Stimulated activated CD8-positive, alpha-beta memory T cell treated with anti-CD3 and anti-CD28 coated beads, Interleukin-7, amount 100 ng/mL, for 4 hours (primary cell): ENCODE measurements around the gene SLC4A3.
"Not testable (repeated sequence)": the region's sequence is repeated elsewhere in the genome, so short reads cannot be mapped to it uniquely, and the experiment has no call there.

Source experiments
- DNase-seq, 2 donors: peaks; one replicate each; pipeline ENCODE4 v3.0.0-alpha.2; 2020; ENCODE audit warnings: low read depth in 2 of 2

Gene SLC4A3

DNA sequence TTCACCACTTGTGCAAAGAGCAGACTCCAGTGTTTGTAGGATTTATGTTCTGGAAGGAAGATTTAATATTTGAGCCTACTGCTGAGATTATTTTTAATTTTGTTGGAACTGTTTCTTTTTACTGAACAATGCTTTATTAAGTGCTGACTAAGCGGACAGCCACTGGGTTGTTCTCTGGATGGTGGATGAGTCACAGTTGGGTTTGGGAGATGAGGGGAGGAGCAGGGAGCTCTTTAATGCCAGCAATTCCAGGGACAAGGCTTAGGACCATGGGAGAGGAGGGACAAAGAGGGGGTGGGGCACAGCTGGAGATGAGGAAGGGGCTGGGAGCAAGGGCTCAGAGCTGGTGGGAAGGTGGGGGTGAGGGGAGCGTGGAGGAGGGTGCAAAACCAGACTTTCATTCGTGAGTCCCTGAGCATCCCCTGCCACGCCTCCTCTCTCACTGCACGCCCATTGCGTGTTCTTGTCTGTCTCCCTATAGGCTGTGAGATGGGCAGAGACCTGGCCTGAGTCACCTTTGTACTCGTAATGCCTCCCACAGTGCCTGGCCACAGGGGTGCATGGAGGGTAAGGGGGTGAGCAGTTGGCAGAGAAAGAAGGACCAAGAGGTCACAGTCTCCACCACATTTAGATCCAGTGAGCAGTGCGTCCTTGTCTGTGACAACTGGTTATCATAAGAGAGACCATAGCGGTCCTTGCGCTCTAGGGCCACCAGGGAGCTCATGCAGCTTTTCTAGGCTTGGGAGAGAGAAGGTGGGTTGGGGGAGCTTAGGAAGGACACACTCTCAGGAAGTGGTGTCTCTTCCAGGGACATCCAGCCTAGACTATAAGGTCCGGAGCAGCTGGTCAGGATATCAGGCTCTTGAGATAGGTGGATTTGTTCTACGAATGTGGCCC, 18.4 kb downstream of the SLC4A3 start:
- DNase-seq, result no peak

DNA sequence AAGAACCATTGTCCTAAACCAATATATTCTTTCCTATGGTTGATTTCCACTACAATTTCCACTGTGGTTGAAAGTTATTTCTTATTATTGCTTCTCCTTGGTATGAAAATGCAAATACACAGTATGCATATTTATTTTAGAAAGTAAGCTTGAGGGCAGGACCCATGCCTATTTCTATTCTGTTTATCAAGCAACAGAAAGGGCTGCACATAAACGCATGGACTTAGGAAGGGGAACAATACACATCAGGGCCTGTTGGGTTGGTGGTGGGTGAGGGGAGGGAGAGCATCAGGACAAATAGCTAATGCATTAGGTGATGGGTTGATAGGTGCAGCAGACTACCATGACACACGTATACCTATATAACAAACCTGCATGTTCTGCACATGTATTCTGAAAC, 20.7 kb downstream of the SLC4A3 start:
- no peak for DNase-seq

DNA sequence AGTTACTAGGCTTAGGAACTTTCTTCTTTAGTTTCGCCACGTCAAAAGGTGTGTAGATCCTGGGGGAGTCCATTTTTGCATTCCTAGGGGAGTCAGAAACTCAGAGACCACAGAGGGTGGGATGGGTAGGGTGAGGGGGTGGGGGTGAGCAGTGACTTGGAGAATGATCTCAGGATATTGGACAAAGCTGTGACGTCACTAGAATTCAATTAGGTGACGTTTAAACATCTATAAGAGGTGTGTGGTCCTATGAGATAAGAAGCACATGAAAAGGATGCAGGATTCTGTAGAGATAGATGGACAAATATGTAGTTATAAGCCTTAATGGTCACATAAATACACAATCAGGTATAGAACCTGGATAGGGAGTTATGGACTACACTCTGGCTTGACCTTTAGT, 21.5 kb downstream of the SLC4A3 start:
- DNase-seq, result no peak

DNA sequence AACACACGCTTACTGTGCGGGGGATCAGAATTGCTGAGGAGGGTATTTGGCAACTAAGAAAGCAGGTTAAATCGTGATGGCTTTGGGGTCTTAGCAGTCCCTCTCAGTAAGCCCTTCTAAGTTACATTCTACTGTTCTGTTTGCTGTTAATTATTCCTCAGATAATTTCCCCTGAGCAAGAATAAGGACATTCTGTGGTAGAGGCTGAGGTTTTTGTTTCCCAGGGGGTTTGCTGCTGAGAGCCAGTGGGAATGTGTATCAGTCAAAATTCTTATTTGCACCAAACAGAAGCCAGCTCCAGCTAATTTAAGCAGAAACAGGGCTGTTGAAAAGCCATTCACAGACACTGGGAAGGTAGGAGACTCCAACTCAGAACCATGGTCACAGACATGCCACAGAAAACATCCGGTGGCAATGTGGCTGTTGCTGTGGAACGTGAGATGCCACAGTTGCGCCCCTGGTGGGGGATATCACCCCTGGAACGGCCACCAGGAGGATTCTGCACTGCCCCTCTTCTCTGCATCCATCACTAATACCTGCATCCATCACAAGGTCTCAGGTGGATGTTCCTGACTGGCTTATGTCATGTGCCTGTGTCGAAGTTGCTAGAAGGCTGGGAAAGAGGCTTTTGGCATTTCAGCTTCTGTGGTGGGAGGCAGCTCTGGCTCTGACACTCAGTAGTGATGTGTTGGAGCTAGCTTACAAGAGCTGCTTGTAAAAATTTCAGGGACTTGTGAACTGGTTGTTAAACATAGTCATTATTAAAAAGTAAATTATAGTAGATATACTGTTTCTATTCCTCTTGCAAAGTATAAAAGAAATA, 23.2 kb downstream of the SLC4A3 start:
- no peak for DNase-seq

DNA sequence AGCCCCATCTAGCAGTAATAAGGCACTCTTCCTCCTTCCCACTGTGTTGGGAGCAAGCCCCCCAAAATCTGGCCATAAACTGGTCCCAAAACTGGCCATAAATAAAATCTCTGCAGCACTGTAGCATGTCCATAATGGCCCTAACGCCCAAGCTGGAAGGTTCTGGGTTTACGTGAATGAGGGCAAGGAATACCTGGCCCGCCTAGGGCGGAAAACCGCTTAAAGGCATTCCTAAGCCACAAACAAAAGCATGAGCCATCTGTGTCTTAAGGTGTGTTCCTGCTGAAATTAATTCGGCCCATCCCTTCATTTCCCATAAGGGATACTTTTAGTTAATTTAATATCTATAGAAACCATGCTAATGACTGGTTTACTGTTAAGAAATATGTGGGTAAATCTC, 24.2 kb downstream of the SLC4A3 start:
- not testable (repeated sequence) for DNase-seq

DNA sequence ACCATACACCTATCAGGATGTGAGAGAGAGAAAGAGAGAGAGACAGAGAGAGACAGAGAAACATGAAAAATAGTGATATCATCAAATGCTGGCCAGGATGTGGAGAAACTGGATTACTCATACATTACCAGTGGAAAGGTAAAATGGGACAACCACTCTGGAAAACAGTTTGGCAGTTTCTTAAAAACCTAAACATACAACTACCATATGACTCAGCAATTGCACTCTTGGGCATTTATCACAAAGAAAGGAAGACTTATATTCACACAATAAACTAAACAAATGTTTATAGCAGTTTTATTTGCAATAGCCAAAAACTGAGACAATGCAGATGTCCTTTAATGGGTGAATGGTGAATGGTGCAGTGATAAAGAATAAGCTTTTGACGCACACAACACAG, 29.1 kb downstream of the SLC4A3 start:
- DNase-seq, result no peak

DNA sequence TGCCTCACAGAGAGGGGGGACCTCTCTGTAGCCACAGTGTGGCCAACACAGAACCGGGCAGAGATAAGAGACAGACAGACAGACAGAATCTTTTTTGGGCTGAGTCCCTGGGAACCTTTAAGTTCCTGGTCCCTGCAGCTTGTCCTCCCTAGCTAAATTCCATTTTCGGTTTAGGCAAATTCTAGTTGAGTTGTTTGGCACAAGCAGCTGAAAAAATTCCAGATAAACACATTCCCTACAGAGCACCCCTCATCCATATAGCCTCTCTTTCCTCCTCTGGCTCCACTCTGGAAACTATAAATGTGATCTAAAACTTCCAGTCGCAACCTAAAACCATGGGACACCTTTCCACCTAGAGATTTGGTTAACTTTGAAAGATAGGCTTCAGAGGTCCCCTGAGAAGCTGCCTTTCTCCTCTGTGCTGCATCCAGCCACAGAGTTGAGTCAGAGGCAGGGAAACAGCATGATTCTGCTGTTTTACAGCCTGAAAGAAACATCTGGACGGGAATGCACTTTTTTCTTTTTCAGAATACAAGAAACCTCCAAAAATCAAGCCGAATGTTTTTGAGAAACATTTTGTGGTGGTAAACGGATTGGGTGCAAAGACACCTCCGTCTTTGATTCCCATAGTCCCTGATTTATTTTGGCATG, 30.9 kb downstream of the SLC4A3 start:
- DNase-seq, result no peak

DNA sequence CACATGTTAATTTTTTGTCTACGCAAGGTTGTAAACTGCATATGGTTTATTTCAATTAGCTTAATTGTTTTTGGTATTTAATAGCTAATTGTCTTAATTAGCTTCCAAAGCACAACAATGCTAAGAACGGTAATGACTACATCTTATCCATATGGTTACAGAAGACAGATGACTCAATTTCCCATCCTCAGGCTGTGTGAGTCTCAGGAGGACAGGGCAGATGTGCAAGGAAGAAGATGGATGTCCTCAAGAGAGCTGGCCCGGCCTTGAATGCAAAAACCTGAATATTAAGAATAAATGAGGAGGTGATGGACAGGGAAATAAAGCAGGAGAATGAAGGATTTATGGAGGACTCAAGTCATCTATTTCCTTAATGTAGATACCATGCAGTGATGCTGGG, 31.4 kb downstream of the SLC4A3 start:
- no peak for DNase-seq

DNA sequence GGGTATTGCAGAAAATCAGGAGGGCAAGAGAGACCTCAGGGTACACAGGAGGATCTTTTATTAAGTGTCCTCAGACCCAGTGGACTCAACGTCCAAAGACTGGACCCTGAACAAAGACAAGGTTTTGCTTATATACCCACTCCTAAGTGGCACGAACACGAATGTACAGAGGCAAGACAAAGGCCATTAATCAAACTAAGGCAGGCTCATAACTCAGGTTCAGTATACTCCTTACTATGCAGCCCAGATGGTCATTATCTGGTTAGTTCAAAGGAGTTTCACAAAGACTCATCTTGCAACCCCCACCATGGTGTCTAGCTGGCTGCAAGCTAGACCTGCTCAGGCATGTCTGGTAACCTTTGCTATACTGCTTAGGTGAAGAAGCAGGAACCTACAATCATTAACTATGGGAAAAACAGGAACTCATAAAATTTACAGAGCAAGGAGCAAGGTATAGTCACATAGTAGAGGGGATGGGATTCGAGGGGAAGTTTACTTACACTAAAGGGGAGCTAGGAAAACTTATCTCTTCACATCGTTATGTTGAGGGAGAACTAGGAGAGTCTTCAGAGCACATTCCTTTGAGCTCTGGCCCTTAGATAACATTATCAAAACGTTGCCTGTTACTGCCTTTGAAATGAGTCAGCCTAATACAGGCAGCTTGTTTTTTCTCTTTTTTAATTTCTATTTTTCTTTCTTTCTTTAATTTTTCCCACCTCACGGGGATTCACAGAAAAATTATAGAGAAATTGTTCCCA, 33.9 kb downstream of the SLC4A3 start:
- DNase-seq, result no peak

DNA sequence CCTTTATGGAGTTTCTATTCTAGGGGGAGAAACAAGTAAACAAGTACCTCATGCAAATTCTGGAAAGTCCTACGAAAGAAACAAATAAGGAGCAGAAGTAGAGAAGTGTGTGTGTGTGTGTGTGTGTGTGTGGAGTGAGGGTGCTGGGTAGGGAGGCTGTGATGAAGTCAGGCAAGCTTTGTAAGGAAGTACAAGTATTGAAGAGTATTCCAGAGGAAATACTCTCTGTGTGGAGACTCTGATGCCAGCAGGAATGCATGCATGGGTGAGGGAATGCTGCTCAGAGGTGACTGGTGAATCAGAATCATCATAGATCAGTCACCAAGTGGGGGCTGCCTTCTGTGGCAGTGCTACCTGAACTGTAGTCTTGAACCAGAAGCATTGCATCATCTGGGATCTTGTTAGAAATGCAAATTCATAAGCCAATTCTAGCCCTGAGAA, 34.5 kb downstream of the SLC4A3 start:
- no peak for DNase-seq

DNA sequence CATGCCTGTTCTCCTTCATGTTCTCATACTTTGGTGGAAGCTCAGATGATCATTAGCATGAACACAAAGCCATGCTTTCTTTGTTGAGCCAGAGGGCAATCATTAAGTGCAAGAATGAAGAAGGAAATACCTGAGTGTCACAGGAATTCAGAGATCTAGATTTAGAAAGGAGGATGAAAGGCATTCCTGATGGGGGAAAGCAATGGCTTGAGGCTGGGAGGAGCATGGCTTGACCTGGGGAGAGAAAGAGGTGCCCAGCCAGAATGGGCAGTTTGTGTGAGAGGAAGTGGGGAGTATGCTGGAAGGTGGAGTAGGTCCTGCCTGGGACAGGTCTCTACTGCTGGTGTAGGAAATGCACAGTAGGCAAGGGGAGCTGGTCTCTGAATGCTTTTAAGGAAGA, 35.1 kb downstream of the SLC4A3 start:
- no peak for DNase-seq

DNA sequence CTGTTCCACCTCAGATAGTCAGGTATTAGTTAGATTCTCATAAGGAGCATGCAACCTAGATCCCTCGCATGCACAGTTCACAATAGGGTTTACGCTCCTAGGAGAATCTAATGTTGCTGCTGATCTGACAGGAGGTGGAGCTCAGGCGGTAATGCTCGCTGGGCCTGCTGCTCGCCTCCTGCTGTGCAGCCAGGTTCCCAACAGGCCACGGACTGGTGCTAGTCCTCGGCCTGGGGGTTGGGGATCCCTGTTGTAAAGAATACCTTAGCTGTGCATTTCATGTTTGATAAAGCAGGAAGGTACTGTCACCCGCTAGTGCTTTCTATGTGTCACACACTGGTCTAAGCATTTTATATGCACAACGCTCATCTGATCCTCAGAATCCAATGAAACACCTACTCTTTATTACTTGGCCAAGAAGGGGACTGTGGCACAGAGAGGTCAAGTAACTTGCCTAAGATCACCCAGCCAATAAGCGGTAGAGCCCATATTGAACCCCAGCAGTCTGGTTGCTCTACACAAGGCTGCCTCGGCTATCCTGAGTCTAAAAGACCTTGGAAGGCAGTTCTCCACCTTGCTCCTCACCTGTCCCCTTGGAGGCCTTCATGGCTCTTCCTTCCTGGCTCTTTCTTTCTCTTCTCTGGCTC, 35.8 kb downstream of the SLC4A3 start:
- no peak for DNase-seq

DNA sequence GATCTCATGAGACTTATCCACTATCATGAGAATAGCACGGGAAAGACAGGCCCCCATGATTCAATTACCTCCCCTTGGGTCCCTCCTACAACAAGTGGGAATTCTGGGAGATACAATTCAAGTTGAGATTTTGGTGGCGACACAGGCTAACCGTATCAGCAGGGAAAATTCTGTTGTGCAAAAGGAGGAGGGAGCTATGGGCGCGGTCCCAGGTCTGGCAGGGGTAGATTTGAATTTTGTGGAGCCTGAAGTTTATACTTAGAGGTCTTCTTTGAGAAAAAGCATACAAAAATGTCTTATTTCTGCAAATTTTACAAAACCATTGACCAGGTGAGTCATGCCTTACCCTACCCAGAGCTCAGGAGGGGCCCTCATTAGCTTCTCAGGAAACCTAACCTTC, 36.6 kb downstream of the SLC4A3 start:
- no peak for DNase-seq

DNA sequence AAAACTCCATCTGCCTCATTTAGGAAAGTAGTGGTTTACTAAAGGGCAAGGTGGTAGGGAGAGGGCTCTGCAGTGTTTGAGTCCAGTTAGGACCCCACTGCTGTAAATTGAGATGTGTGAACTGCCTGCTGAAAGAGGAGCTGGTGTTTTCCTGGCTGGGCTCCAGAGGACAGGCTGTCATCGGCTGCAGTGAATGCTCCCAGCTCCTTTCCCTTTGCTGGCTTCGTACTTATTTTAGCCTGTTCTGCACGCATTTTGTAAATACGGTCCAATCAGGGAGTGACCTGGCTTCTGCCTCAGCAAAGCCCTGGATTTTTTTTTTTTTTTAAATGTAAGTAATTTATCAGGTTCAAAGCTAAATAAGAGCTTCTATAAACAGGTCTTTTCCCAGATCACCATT, 37.5 kb downstream of the SLC4A3 start:
- no peak for DNase-seq

DNA sequence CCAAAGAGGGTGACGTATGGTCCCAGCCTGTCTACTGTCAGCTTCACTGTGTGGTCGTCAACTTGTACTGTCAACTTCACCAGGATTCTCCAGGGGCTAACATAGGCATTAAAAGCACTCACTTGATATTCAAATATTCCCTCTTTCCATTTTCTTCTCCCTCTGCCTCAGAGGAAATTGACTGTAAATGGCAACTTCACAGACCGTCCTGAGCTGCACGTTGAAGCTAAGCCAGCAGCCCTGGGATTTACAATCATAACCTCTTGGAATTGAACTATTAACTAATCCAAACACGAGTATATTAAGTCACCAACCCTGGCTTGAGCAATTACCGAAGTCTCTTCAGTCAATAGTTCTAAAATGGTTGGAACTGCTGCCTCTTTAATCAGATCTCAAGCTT, 38.5 kb downstream of the SLC4A3 start:
- DNase-seq, result no peak

DNA sequence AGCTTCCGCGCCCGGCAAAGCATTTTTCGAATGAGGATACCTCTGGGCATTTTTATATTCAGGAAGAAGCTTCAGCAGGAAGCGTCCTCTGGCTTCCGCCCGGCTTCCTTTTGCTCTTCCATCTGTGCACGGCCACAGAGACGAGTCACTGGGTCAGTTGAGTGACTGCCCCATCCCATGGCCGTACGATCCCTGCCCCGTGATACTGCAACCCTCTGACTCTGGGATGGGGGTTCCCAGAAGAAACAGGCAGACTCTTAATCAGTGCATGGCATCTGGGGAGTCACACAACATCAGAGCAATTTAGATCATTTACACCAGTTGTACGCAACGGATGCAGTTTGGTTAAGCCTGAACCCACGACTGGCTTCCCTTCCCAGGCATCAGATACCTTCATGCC, 40.9 kb downstream of the SLC4A3 start:
- DNase-seq, result no peak

DNA sequence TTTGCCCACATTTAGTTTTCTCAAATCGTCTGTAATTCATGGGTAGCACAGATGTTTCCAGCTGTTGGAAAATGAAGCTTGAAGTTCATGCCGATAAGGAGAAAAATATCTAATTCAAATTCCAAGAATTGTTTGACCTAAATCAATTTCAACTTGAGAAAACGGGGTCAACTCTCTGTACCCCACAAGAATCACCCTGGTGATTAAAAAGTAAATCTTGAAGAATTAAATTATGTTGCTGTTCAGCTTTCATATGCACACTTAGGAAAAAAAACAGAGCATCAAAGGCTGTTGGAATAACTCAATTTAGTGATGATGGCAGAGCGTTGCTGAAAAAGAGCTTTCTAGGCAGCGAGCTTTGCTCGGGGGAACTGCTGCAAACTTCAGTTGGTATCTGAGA, 43.0 kb downstream of the SLC4A3 start:
- no peak for DNase-seq

DNA sequence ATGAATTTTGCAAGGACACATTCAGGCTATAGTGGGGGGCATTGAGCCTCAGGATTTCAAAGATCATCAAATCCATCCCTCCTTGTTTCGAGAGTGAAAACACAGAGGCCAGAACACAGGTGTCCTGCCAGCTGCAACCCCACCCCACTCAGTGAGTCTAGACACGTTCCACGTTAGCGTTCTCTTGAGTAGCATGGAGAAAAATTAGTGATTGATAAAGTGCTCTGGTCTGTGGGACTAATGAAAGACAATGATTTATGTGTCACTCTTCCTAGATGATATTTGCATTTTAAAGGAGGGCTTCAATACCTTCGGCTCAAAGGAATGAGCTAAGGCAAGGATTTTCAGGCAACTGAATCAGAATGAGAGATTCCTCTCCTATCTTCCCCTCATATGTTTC, 43.8 kb downstream of the SLC4A3 start:
- DNase-seq, result no peak

DNA sequence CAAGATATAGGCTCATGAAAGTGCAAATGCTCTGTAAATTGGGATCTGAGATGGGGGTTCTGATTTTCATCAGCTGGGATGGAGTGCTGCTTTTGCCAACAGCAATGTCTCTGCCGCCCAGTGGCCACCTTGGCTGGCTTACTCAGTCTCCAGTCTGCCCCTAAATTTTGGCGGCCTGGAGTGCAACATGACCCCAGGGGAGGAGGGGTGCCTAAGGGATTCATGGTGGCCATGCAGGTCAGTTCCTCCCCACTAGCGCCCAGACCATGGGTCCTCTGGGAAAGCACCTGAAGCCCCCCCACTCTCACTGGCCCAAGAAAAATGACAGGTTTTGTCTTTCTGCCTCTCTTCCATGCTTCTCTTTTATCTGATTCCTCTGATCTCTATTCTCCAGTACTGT, 45.0 kb downstream of the SLC4A3 start:
- no peak for DNase-seq

DNA sequence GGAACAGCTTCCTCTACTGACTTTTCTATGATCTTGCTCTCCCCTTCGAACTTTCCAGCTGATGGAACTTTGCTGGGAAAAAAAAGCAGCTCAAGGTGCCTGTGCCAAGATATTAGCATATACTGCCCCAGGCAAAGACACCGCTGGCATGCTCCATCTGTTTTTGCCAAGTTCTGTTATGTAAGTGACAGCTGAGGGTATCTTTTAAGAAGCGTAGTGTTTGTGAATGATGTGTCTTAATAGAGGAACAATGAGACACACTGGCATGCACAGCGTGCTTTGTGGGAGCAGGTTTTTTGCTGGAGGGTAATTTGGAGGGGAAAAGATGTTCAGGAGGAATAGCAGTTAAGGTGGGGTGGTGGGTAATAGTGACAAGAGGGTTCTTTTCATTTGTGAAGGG, 47.8 kb downstream of the SLC4A3 start:
- no peak for DNase-seq

DNA sequence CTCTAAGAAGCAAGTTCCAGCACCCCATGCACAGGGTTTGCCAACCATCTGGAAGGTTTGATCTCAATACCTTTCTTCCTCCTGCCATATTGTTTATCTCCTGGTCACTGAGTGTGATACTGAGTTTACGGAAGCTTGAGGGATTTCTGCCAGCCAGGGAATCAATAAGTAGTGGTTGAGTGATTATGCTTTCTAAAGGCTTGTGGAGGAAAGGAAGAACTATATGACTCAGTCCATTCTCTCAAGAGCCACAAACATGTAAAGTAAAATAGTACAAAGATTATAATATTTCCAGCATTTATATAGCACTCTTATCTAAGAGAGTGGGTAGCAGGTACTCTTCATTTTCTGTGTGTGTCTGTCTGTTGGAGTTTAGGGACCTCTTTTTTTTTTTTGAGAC, 49.2 kb downstream of the SLC4A3 start:
- DNase-seq, result no peak
